Subcutaneous preadipocyte (primary cell): ENCODE measurements around the gene HEXIM2. TPM values are rescaled to one million over a fixed set of nuclear protein-coding genes. Genes with fewer than 3 reads are reported as not detected.

ENCODE experiments used
- small RNA-seq: library from RNA; depleted of rRNA; stranded (forward); fragments of <200 nt; gene quantifications from one replicate; pipeline ENCODE3, GENCODE V24; 2012
- total RNA-seq: library from RNA; depleted of rRNA; stranded (reverse); fragments of >200 nt; gene quantifications from 2 replicates; pipeline ENCODE4 v1.2.3, GENCODE V29; 2012

Gene HEXIM2, protein sequence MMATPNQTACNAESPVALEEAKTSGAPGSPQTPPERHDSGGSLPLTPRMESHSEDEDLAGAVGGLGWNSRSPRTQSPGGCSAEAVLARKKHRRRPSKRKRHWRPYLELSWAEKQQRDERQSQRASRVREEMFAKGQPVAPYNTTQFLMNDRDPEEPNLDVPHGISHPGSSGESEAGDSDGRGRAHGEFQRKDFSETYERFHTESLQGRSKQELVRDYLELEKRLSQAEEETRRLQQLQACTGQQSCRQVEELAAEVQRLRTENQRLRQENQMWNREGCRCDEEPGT
- 4.9 and 14.0 TPM in 2 replicates for total RNA-seq

DNA sequence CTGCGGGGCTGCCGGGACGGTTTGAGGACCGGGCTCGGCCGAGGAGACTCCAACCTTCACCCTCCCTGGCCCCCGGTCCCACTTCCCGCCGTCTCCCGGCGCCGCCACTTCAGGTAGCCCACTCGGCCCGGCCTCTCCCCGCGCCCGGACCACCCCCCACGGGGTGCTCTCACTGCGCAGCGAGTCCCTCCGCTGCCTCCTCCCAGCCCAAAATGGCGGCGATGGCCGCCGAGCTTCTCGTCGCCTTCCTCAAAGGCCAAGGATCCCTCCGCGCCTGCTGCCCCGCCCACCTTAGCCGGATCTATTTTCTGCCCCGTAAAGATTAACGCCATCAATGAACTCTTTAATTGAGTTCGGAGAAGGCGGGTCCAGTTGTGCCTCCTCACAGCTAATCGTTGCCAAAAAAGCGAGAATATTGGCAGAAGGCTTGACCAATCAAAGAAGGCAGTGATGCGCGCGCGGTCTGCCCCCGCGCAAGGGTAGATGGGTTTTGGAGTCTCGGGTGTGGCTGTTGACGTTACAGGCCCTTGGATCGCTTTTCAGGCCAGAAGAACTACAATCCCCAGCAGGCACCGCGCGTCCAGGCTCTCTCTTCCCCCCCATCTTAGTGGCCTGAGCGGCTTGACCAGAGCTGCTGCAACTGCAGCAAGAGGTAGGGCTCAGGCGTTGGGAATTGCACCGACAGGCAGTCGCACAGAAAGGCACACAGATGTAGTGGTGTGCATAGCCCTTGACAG, at the start of gene HEXIM2:
TSS of gene HEXIM2 (plus strand) at position 588 of the 737 bp plus-strand sequence. CDS start 919 bp downstream, outside the sequence.

DNA sequence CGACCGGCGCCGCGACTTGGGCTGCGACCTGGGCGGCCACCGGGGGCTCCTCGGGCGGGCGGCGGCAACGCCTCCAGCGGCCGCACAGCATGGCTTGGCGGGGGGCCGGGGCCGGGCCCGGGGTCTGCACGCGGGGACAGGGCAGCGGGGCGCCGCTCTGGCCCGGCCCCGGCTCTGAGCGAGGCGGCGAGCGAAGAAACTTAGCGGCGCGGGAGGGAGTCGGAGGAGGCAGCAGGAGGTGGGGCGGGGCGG, 29.4 kb upstream of the HEXIM2 start, which contains the start of gene PLCD3:
TSS of gene PLCD3 (minus strand) at position 196 of the 252 bp plus-strand sequence. CDS start at position 91, 105 bp downstream.

DNA sequence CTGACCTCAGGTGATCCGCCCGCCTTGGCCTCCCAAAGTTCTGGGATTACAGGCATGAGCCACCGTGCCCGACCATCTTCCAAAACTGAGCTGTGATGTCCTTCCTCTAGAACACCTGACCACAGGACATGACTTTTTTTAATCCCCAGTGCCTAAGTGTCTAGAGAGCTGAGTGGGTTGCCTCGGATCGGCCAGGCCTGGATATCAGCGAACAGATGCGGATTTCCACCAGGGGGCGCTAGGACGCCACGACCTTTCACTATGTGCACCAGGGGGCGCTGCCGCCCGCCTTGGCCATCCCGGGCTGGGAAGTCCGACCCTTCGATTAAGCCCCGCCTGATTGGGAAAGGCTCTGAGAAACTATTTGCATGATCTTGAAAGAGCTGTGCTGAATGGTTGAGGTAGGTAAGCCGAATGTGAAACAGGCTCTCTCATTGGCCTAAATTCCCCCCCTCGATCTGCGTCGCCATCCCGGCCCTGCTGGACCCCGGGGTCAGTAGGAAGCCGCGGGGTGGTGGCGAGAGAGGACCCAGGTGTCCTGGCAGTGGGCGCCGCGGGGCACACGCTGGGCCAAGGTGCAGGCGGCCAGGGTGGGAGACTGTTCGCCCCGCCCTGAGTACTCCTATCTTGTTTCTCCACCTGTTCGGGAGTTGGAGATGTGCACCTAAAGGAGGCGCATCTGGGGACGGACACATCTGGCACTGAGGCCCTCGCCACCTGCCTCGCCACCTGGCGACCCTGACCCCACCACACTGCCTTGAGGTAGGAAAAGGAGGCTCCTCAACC, 26.3 kb upstream of the HEXIM2 start, which contains the start of gene ACBD4:
TSS of gene ACBD4 (plus strand) at position 496 of the 786 bp plus-strand sequence. CDS start 458 bp downstream, outside the sequence.

DNA sequence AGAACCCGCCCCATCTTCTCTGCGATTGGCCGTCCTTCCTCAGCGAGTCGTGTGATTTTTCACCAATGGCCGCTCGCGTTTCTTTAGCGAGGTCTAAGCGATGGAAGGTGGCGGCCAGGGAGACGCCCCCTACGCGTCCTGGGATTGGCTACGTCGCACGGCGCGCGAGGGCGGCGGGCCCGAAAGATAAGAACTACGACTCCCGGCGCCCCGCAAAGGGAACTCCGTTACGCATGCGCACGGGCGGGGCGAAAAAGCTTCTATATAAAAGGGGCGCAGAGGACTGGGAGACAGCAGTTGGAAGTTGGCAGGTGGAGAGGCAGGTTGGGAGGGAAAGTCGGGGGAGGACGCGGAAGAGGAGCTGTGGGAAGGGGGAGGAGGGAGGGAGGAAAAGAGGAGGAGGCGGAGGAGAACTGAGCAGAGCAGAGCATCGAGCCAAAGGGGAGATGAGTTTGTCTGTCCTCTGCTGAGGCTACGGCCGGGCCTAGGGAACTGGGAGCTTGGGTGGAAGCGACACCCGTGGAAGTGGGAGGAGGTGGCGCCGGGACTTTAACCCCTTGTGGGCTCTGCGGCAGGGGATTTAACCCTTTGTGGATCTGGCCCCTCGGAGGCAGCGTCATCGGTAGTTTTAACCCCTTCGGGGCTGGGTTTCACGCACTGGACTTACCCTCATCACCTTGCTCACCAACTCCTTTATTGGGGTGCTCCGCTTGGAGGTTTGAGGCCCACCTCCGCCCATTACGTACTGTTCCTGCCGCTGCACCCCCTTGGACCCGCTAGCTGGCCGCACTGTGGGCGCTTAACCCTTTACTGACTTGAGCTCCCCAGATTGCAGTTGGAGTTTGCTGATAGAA, 13.3 kb upstream of the HEXIM2 start, which contains the start of gene HEXIM1:
TSS of gene HEXIM1 (plus strand) at position 293 of the 854 bp plus-strand sequence. CDS start 716 bp downstream, outside the sequence.

Small RNA genes within 50 kb of the gene (small RNA-seq; reads per million reads assigned to genes)
- not detected for gene MIR6784

Other genes with a start within 250 kb of the HEXIM2 start
- 0.73 TPM in 1 of 2 replicates, not detected in the other for gene GFAP, start 246.4 kb upstream of the HEXIM2 start, total RNA-seq
- gene KIF18B, start 214.1 kb upstream of the HEXIM2 start, total RNA-seq, result 5.9 and 13.5 TPM in 2 replicates
- under 0.01 and 0.20 TPM in 2 replicates for gene C1QL1, start 193.6 kb upstream of the HEXIM2 start, total RNA-seq
- 35.0 and 37.1 TPM in 2 replicates for gene DCAKD, start 110.2 kb upstream of the HEXIM2 start, total RNA-seq
- gene NMT1, start 100.6 kb upstream of the HEXIM2 start, total RNA-seq, result 75.7 and 80.5 TPM in 2 replicates
- gene PLCD3, start 29.4 kb upstream of the HEXIM2 start, total RNA-seq, result 40.3 and 48.1 TPM in 2 replicates
- 4.5 and 6.2 TPM in 2 replicates for gene ACBD4, start 26.2 kb upstream of the HEXIM2 start, total RNA-seq
- gene HEXIM1, start 13.4 kb upstream of the HEXIM2 start, total RNA-seq, result 3.7 TPM in 2 replicates
- gene FMNL1, start 60.0 kb downstream of the HEXIM2 start, total RNA-seq, result 4.8 and 5.3 TPM in 2 replicates
- gene SPATA32, start 100.2 kb downstream of the HEXIM2 start, total RNA-seq, result not detected in 2 replicates
- gene MAP3K14, start 155.1 kb downstream of the HEXIM2 start, total RNA-seq, result 1.8 and 3.3 TPM in 2 replicates